GM18520 (cell line): ENCODE measurements around the gene SLFN12L.

Experiments
- ATAC-seq: cut with Tn5 transposase; IDR thresholded peaks from one replicate; pipeline ENCODE4 v1.9.1; 2021; ENCODE audit not compliant: unreplicated experiment

SLFN12L gene

DNA sequence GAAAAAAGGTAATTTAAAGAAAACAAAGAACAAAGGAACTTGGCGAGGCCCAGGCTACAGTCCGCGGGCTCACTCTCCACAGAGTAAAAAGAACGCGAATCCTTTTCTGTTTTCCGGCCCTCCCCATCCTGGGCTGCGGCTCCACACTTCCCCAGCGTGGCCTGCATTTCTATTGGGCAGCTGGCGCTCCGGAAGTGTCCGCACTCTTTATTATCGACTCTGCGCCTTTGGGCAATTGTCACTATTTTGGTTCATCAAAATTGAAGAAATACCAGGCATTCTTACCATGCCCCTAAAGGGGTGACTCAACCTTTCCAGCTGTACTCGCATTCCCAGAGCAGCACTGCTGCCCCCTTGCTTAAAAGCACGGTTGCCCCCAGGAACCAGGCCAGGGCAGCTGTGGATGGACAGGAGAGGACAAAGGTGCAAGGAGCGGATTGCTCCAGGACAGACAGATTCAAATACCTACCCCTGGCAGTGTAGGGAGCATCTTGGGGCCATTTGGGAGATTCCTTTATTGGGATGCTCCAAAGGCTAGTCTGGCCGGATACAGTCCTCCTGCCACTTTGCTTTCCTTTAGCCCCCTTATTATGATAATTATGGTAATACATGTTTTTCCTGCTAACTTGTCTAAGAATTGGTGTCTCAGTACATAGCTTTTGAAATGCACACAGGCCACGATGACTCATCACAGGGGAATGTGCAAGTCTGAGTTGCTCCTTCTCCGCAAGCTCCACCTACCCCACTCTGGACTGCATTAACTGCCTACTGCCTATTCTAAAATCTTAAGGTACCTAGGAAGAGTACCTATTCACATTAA lies 104.2 kb downstream of the SLFN12L start:
- ATAC-seq = no peak

DNA sequence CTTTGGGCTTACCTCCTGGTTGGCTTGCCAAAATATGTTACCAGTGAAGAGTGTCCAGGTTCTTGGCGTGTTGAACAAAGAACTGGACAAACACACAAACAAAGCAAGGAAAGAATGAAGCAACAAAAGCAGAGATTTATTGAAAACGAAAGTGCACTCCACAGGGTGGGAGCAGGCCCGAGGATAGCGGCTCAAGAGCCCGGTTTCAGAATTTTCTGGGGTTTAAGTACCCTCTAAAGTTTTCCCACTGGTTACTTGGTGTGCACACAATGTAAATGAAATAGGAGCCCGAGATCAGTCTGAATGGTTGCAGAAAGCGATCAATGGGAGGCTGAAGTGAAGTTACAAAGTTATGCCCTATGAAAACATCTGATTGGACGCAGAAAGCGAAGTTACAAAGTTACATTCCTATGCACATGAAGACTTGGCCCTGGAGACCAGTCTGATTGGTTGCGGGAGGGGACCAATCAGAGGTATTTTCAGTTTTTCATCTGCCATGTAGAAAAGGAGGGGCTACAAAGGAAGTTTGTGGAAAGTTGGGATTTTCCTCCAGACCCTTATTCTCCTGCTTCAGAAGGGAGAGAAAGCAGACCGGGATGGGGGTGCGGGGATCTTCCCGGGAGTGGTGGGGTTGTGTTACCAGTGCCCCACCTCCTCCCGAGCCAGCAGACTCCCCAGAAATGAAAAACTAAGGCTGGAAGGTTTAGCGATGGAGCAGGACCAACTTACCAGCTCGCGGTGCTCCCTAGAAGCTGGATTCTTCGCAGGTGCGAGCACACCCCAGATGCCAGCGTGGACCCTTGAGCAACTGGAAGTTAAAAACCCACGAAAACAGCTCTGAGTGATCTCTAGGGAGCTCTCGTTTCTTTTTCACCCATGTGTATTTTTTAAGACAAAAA lies 105.1 kb downstream of the SLFN12L start, which contains the start of gene SLFN12:
SLFN12 (minus strand) TSS at position 325 of the 899 bp plus-strand sequence. CDS start 9,472 bp downstream, outside the sequence.
- peak; percentile 85 for ATAC-seq

DNA sequence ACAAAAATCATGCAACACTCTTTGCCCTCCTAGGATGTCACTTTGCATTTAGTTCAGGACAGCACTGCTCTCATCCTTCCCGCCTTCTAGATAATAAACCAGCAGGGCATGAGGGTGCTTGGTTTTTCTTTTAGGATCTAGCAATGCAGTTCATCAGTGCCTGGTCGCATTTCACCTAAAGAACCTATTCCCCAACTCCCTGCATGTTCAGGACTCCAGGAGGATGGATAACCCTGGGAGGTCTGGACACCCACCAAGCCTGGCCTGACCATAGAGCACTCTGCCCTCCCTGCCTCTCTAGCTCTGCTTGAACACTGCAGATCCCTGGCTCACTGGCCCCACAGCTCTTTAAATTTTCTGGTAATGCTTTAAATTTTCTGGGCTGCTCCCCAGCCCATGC lies 107.8 kb downstream of the SLFN12L start:
- ATAC-seq = no peak

DNA sequence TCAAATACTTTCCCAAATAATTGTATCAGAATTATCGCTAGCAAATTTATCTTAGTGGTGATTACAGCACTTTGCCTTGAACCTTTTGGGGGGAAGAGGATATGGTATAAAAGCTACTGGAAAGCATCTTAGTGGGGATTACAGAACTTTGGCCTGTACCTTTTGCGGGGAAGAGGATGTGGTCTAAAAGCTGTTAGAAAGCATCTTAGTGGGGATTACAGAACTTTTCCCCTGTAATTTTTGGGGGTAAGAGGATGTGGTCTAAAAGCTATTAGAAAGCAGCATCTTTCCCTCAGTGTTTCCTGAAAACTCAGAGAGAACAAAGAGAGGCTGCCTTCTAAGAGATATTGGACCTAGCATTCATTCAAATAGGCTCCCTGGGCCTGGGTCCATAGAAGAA lies 109.2 kb downstream of the SLFN12L start:
- ATAC-seq = no peak

DNA sequence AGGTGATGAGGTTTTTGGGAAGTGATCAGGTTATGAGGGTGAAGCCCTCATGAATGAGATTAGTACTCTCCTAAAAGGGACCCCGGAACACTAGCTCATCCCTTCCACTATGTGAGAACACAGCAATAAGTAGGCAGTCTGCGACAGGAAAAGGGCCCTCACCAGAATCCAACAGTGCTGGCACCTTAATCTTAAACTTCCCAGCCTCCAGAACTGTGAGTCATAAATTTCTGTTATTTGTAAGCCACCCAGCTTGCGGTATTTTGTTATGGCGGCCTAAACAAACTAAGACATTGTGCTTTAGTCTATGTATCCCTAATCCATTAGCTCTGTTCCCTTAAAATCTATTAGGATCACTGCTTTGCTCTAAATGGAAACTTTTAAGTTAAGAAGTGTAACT lies 113.7 kb downstream of the SLFN12L start:
- no peak for ATAC-seq
